HG02943 (cell line): Measurements from ENCODE around the gene SLC29A1.

ENCODE experiments used
- ATAC-seq: cut with Tn5 transposase; IDR thresholded peaks from one replicate; pipeline ENCODE4 v1.9.1; 2021; ENCODE audit warnings: mild to moderate bottlenecking, low read depth, moderate library complexity; ENCODE audit not compliant: unreplicated experiment

The SLC29A1 gene

GRCh38 chr6:44276667-44277640 lies 53.6 kb downstream of the SLC29A1 start:
- ATAC-seq: no peak

- ATAC-seq: no peak
Observed at GRCh38 chr6:44277763-44278162, 54.4 kb downstream of the SLC29A1 start.

GRCh38 chr6:44278315-44278714 lies 54.9 kb downstream of the SLC29A1 start:
- no peak for ATAC-seq

GRCh38 chr6:44278774-44279697 lies 55.6 kb downstream of the SLC29A1 start:
- no peak for ATAC-seq
